MM.1S (cell line): Measurements from ENCODE around the gene CD34.

Experiments used
- DNase-seq: peaks from one replicate; pipeline ENCODE4 v3.0.0-alpha.2; 2015
- H2AFZ ChIP-seq: fragments of 300-600 bp; sonication (generic); 2 replicates; pipeline ENCODE4 v1.6.0; 2016; ENCODE audit warnings: antibody characterized with exemption, low read length
- H3F3A ChIP-seq: fragments of 300-600 bp; sonication (generic); 2 replicates; pipeline ENCODE4 v1.6.1; 2016; ENCODE audit warnings: mild to moderate bottlenecking, antibody characterized with exemption, low read length, moderate library complexity, mixed read lengths; ENCODE audit not compliant: insufficient read depth
- H3K27ac ChIP-seq: fragments of 300-600 bp; sonication (generic); 2 replicates; pipeline ENCODE4 v1.5.1; 2016; ENCODE audit warnings: mild to moderate bottlenecking, low read length
- H3K27me3 ChIP-seq: fragments of 300-600 bp; sonication (generic); replicated peaks from 2 replicates; pipeline ENCODE4 v1.6.0; 2016; ENCODE audit warnings: low read length; ENCODE audit not compliant: insufficient read depth
- H3K36me3 ChIP-seq: fragments of 300-600 bp; sonication (generic); replicated peaks from 2 replicates; pipeline ENCODE4 v1.6.1; 2016; ENCODE audit warnings: mild to moderate bottlenecking, low read length, mixed read lengths; ENCODE audit not compliant: insufficient read depth
- H3K4me1 ChIP-seq: fragments of 300-600 bp; sonication (generic); 2 replicates; pipeline ENCODE4 v1.6.1; 2016; ENCODE audit warnings: low read length, mixed read lengths
- H3K4me2 ChIP-seq: fragments of 300-600 bp; sonication (generic); 2 replicates; pipeline ENCODE4 v1.6.0; 2016; ENCODE audit warnings: low read depth, low read length
- H3K4me3 ChIP-seq: fragments of 300-600 bp; sonication (generic); 2 replicates; pipeline ENCODE4 v1.5.1; 2016; ENCODE audit warnings: low read length, mixed read lengths
- H3K79me2 ChIP-seq: fragments of 300-600 bp; sonication (generic); 2 replicates; pipeline ENCODE4 v1.6.1; 2016; ENCODE audit warnings: mixed run types, low read length, mixed read lengths
- H3K9ac ChIP-seq: fragments of 300-600 bp; sonication (generic); 2 replicates; pipeline ENCODE4 v1.6.1; 2016; ENCODE audit warnings: low read length, mixed read lengths
- H3K9me2 ChIP-seq: fragments of 300-600 bp; sonication (generic); replicated peaks from 2 replicates; pipeline ENCODE4 v1.6.1; 2016; ENCODE audit warnings: mild to moderate bottlenecking, low read length, mixed read lengths; ENCODE audit not compliant: insufficient read depth
- H3K9me3 ChIP-seq: fragments of 300-600 bp; sonication (generic); replicated peaks from 2 replicates; pipeline ENCODE4 v1.6.1; 2016; ENCODE audit warnings: mild to moderate bottlenecking, low read length, mixed read lengths; ENCODE audit not compliant: insufficient read depth
- H4K20me1 ChIP-seq: fragments of 300-600 bp; sonication (generic); 2 replicates; pipeline ENCODE4 v1.6.1; 2016; ENCODE audit warnings: mild to moderate bottlenecking, low read length, moderate library complexity, mixed read lengths; ENCODE audit not compliant: insufficient read depth
- CTCF ChIP-seq: fragments of 300-600 bp; sonication (generic); IDR thresholded peaks from 2 replicates; pipeline ENCODE4 v1.5.1; 2016; ENCODE audit warnings: antibody characterized with exemption, low read length, mixed read lengths
- EZH2 ChIP-seq: fragments of 300-600 bp; sonication (generic); optimal IDR thresholded peaks from 2 replicates; pipeline ENCODE3; 2017; ENCODE audit warnings: low read depth, mild to moderate bottlenecking, antibody characterized with exemption, low read length, mixed read lengths
- EZH2phosphoT487 ChIP-seq: fragments of 300-600 bp; sonication (generic); IDR thresholded peaks from 2 replicates; pipeline ENCODE4 v1.6.1; 2018; ENCODE audit warnings: antibody characterized with exemption, low read length

CD34 gene

DNA sequence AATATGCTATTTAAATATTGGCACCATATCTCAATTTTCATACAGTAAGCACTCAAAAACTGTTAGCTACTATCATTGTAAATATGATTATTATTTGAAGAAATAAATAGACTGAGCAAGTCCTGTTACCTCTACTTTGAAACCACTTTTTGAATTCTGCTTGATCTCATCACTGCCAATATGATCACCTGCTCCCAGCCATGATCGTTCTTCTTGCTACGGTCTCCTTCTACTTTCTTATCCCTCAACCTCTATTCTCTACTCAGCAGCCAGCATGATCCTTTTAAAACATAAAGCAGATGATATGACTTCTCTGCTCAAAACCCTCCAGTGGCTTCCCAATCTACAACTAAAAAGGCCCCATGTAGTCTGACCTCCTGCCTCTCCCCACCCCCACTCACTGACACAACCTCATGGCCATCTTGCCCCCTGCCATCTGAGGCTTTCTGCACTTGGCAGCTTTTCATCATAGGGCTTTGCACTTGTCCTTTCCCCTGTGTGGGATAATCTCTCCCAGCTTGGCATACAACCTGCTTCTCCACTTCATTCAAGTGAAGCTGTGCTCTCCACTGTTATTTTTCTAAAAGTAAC lies 27.2 kb downstream of the CD34 start:
- H4K20me1 ChIP-seq: no peaks in the 10 kb centered on the region
- peak overlapping the region; percentile 93 for H2AFZ ChIP-seq
- peaks cover 15% of the 10 kb centered on the region for H3F3A ChIP-seq
- no peaks in the 10 kb centered on the region for H3K9me3 ChIP-seq
- peak overlapping the region; percentile 63 for H3K4me3 ChIP-seq
- no peak for DNase-seq
- H3K4me1 ChIP-seq: peaks cover 30% of the 10 kb centered on the region
- no peaks in the 10 kb centered on the region for H3K9me2 ChIP-seq
- peak overlapping the region; percentile 57; the same call in 1 of the 2 replicates for H3K27ac ChIP-seq
- H3K9ac ChIP-seq: peak overlapping the region; percentile 39
- H3K4me2 ChIP-seq: peak overlapping the region; percentile 91
- no peak for TF ChIP-seq EZH2
- TF ChIP-seq CTCF: no peak
- TF ChIP-seq EZH2phosphoT487: no peak
- H3K36me3 ChIP-seq: no peaks in the 10 kb centered on the region
- H3K27me3 ChIP-seq: no peaks in the 10 kb centered on the region
- H3K79me2 ChIP-seq: no peaks in the 10 kb centered on the region

- H2AFZ ChIP-seq: peak overlapping the region; percentile 93
- H3F3A ChIP-seq: peaks cover 15% of the 10 kb centered on the region
- no peaks in the 10 kb centered on the region for H3K9me2 ChIP-seq
- peaks cover 30% of the 10 kb centered on the region for H3K4me1 ChIP-seq
- H3K9ac ChIP-seq: peak overlapping the region; percentile 39
- H4K20me1 ChIP-seq: no peaks in the 10 kb centered on the region
- no peak for TF ChIP-seq EZH2phosphoT487
- no peak for TF ChIP-seq CTCF
- no peak for TF ChIP-seq EZH2
- peak overlapping the region; percentile 57; the same call in 1 of the 2 replicates for H3K27ac ChIP-seq
- no peaks in the 10 kb centered on the region for H3K9me3 ChIP-seq
- H3K36me3 ChIP-seq: no peaks in the 10 kb centered on the region
- peak; percentile 74 for DNase-seq
- no peaks in the 10 kb centered on the region for H3K79me2 ChIP-seq
- H3K27me3 ChIP-seq: no peaks in the 10 kb centered on the region
- H3K4me2 ChIP-seq: peak overlapping the region; percentile 91
- peak overlapping the region; percentile 63 for H3K4me3 ChIP-seq
Observed at GRCh38 chr1:207883104-207883651, 27.7 kb downstream of the CD34 start.

DNA sequence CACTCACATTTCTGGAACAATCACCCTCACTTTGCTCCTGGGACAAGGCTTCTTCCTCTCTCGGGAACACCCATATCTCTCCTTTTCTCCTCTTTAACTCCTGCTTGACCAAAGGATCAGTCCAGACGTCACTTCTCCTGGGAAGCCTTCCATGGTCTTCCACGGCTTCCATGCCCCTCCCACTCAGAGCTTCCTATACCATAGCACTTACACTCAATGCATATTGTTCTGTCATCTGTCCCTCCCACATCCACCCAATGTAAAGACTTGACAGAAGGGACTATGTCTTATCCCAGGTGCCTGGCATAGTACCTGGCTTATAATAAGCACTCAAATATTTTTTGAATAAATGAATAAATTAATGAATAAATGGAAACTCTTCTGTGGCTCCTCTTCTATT lies 28.2 kb downstream of the CD34 start:
- Histone ChIP-seq H3K9ac (peak overlapping the region; percentile 39; the same call in 1 of the 2 replicates), H3K27me3 (no peaks in the 10 kb centered on the region), H4K20me1 (no peaks in the 10 kb centered on the region), H3K36me3 (no peaks in the 10 kb centered on the region), H3K9me3 (no peaks in the 10 kb centered on the region), H3K4me3 (peak overlapping the region; percentile 63), H3K9me2 (no peaks in the 10 kb centered on the region), H3K4me2 (peak overlapping the region; percentile 91), H3F3A (peaks cover 15% of the 10 kb centered on the region), H2AFZ (peak overlapping the region; percentile 93), H3K27ac (peak overlapping the region; percentile 57; the same call in 1 of the 2 replicates), H3K79me2 (no peaks in the 10 kb centered on the region), H3K4me1 (peaks cover 30% of the 10 kb centered on the region)
- no peak for TF ChIP-seq CTCF
- peak; percentile 29 for DNase-seq
